GM08714 (cell line): Measurements from ENCODE around the gene EME2.

Experiments
- H3K4me3 ChIP-seq: fragments of 200-500 bp; sonication (Bioruptor generic); 2 replicates; pipeline ENCODE4 v1.5.1; 2014; ENCODE audit warnings: mild to moderate bottlenecking, low read length, inconsistent platforms
- ZNF274 ChIP-seq: IDR thresholded peaks from 2 replicates; pipeline ENCODE4 v1.6.1; 2012; ENCODE audit warnings: mild to moderate bottlenecking, low read depth, low read length

EME2 gene

DNA sequence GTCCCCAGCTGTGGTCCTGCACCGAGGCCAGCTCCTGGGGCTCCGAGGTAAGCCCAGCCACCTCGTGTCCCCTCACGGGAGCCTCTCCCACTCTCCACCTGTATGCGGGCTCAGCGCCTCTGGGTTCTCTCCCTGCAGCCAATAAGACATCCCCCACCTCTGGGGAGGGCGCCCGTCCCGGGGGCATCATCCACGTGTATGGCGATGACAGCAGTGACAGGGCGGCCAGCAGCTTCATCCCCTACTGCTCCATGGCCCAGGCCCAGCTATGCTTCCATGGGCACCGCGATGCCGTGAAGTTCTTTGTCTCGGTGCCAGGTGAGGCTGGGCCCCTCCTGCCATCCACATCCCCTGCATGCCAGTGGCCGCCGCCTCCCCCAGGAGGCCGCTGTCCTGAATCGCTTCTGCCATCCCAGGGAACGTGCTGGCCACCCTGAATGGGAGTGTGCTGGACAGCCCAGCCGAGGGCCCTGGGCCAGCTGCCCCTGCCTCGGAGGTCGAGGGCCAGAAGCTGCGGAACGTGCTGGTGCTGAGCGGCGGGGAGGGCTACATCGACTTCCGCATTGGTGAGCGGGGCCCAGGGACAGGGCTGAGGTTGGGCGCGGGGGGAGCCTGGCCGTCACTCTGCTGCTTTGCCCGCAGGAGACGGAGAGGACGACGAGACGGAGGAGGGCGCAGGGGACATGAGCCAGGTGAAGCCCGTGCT lies 4.4 kb upstream of the EME2 start:
- no peak for TF ChIP-seq ZNF274
- H3K4me3 ChIP-seq, result no peak overlapping the region

DNA sequence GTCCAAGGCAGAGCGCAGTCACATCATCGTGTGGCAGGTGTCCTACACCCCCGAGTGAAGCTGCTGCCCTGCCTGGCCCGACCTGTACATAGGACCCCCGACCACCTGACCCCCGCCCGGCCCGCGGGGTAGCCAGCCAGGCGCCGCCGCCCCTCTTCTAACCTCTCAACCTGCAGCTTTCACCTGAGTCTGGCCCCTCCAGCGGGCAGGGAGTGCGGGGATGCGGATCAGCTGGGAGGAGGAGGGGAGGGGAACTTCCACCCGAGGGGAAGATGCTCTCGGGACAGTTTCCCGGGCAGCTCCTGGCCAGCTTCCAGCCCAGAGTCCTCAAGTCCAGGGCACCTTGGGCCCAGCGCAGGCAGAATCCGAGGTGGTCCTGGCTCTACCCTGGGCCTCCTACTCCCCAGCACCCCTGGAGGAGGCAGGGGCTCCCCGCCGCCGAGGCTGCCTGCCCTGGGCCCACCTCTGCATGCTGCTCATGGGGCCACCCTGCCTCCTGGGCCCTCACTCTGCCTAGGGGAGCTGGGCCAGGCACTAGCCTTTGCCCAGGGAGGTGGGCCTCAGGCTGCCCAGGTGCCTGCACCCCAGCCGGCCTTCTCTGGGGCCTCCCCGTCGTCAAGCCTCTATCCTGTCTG lies 3.7 kb upstream of the EME2 start:
- no peak for TF ChIP-seq ZNF274
- H3K4me3 ChIP-seq, result no peak overlapping the region

DNA sequence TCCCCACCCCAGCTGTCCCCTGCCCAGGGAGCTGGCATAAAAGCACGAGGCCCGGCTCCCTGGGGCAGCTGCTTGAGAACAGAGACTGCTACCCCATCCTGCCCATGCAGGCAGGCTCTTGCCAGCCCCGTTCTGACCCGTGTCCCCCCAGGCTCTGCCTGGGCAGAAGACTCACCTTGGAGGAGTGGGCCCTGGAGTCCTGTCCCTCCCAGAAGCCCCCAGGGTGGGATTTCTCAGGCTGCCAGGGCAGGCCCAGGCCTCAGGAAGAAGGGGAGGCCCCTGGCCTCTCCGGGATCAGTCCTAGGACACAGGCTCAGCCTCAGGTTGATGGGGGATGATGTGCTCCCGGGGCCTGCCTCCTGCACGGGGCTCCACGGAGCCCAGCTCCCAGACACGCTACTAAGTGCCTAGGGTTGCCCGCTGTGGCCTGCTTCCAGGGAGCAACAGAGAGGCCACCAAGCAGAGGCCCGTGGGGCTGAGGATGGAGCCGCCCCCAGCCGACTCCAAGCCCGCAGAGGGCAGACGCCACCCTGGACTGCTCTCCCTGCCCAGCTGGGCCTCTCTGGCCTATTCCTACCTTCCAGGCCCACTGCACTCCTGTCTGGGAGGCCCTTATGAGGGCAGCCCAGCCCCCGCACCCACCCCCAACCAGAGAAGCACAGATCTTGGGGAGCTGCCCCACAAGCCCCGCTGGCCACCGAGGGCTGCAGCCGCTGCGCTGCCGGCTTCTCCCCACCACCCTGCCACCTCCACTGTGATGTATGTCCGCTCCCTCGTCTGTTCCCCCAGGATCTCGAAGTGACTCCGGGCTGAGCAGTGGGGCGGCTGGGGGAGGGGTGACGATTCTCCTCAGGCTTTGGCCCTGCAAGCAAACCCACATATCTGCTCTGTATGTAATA lies 3.0 kb upstream of the EME2 start:
- H3K4me3 ChIP-seq, result no peak overlapping the region; the same call in 1 of the 2 replicates

DNA sequence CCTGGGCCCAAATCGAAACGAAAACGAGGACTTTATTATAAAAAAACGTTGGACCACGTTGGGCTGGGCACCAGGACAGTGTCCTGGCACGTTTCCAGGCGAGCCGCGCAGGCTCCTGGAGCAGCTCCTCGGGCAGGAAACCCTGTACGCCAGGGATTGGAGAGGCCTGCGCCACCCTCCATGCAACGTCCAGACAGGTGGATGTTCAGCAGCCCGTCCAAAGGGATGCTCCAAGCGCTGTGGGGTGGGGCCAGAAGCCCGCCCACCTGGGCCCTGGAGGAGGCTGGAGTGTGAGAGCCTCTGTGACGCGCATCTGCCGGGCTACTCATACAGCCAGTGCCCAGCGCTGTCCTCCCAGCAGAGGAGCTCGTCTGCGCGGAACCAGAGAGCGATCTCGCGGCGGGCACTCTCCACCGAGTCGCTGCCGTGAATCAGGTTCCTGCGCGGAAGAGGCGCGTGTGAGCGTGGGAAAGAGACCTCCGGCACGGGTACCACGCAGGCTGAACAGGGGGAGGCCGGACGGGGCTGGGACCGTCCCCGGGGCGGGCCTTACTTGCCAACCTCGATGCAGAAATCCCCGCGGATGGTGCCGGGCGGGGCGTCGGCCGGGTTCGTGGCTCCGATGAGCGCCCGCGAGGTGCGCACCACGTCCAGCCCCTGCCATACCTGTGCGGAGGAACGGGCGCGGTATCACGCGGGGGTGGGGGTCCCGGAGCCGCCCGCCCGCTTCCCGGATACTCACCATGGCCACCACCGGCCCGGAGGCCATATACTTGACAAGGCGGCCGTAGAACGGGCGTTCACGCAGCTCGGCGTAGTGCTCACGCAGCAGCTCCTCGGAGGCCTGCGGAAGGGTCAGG lies 2.1 kb upstream of the EME2 start:
- TF ChIP-seq ZNF274, result no peak
- peak overlapping the region; percentile 81 for H3K4me3 ChIP-seq

More for the DNA sequence above, 3.0 kb upstream of the EME2 start:
- no peak for TF ChIP-seq ZNF274

DNA sequence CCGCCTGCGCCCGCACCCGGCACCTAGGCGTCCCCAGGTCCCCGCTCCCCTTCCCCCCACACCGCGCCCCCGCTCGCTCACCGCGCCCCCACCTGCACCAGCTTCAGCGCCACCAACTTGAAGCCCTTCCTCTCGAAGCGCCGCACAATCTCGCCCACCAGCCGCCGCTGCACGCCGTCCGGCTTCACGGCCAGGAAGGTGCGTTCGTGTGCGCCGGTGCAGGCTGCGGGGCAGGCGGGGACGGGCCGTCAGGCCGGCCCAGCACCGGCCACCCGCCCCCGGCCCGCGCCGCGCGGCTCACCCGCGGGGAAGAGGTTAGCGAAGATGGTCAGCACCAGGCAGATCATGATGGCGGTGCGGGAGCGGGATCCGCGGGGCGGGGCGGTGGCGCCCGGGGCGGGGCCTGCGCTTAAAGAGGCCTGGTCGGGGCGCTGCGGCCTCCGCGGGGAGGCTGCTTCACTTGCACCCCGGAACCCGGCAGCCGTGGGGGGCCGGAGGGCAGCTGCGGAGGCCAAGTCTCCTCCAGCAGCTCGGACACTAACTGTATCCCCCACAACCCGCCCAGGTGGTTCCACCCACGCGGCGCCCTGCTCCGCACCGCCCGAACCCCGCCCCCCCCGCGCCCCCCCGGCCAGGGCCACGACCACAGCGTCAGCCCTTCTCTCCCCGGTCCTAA lies 1.3 kb upstream of the EME2 start, which contains the start of gene NME3:
Gene NME3 (minus strand): TSS at position 356 of the 676 bp plus-strand sequence. CDS start 9 bp downstream, at position 347.
- no peak for TF ChIP-seq ZNF274
- H3K4me3 ChIP-seq, result peak within 1 kb of the TSS; percentile 81

DNA sequence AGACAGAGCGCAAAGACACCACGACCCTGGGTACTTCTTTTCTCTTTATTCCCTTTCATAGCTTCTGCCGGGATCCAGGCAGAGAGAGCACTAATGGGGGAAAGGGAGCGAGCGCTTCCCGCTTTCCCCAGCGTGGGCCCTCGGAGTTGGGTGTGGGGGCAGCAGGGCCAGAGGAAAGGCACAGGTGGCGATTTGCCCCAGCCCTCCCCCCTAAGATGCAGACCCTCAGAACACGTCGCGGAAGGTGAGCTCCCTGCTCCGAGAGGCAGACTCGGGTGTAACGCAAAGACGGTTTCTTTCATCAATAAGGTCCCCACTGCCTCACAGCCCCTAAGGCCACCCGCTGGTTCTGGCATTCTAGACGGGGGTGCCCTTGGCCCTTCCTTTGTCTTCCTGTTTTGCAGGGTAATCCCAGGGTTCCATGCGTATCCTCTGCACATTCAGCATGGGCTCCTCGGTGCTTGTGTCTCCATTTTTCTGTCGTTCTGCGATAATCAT lies 697 bp upstream of the EME2 start:
- TF ChIP-seq ZNF274, result no peak
- H3K4me3 ChIP-seq, result peak overlapping the region; percentile 81

DNA sequence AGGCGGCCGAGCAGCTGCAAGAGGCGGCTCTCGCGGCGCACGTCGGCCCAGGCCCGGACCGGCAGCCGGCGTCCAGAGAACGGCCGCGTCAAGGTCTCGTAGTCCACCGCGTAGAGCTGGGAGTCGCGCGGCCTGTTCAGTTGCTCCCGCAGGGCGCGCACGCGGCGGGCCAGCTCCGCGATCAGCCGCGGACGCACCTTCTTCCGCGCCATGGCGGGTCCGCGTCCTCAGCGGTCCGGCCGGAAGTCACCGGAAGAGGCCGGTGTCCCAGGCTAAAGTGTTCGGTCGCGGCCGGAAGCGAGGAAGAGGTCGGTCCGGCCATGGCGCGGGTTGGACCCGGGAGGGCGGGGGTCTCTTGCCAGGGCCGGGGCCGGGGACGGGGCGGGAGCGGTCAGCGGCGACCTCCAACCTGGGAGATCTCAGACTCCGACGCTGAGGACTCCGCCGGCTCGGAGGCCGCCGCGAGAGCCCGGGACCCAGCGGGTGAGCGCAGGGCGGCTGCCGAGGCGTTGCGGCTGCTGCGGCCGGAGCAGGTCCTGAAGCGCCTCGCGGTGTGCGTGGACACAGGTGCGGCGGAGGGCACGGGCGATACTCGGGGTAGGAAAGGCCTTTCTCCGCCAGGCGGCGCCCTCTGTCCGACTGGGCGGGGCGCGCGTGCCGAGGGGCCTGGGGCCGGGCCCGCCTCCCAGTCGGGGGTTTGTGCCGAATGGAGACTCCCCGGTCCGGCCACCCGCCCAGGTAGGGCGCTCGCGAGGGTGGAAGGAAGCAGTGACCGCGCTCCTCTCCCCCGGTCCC lies 495 bp downstream of the EME2 start, which contains the start of gene MRPS34:
Gene MRPS34 (minus strand): TSS at position 227 of the 795 bp plus-strand sequence. CDS start 15 bp downstream, at position 212.
- no peak for TF ChIP-seq ZNF274
- peak within 1 kb of the TSS; percentile 81 for H3K4me3 ChIP-seq

DNA sequence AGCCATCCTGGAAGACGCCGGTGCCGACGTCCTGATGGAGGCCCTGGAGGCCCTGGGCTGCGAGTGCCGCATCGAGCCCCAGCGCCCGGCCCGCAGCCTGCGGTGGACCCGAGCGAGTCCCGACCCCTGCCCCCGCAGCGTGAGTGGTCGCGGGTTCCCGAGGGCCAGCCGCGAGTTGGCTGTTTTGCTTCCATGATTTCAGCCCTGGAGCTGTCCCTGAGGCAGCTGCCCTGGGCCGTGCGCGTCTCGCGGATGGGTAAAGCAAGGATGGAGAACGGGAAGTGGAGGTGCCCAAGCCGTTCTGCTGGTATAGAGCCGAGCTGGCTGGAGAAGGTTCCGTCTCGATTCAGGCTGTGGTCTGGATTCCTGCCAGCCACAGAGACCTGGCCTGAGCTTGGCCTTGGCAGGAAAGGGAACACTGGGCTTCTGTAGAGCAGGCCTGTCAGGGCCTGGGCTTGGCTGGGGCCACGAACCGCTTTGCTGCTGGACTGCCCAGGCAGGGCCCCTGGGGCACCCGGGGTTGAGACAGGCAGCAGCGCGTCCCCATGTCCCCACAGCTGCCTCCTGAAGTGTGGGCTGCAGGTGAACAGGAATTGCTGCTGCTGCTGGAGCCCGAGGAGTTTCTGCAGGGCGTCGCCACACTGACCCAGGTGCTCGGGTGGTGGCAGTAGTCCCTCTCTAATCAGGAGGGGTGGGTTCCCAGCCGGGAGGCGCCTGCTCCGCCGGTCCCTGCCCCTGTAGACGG lies 1.3 kb downstream of the EME2 start:
- H3K4me3 ChIP-seq, result peak overlapping the region; percentile 81; the same call in 1 of the 2 replicates
- TF ChIP-seq ZNF274, result no peak

DNA sequence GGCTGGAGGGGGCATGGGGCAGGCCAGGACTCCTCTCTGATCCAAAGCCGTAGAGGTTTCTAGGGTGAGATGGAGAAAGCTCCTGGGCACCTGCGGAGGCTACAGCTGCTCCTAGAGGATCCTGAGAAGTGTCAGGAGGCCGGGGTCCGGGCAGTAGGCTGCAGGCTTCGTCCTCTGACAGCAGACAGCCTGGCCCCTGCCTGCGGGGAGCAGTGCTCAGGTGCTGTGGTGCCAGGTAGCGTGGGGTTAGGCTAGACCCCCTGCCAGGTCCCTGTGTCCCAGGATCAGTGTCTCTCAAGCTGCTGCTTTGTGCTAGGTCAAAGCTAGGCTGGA lies 1.8 kb downstream of the EME2 start:
- H3K4me3 ChIP-seq, result peak overlapping the region; percentile 81; the same call in 1 of the 2 replicates
- TF ChIP-seq ZNF274, result no peak

DNA sequence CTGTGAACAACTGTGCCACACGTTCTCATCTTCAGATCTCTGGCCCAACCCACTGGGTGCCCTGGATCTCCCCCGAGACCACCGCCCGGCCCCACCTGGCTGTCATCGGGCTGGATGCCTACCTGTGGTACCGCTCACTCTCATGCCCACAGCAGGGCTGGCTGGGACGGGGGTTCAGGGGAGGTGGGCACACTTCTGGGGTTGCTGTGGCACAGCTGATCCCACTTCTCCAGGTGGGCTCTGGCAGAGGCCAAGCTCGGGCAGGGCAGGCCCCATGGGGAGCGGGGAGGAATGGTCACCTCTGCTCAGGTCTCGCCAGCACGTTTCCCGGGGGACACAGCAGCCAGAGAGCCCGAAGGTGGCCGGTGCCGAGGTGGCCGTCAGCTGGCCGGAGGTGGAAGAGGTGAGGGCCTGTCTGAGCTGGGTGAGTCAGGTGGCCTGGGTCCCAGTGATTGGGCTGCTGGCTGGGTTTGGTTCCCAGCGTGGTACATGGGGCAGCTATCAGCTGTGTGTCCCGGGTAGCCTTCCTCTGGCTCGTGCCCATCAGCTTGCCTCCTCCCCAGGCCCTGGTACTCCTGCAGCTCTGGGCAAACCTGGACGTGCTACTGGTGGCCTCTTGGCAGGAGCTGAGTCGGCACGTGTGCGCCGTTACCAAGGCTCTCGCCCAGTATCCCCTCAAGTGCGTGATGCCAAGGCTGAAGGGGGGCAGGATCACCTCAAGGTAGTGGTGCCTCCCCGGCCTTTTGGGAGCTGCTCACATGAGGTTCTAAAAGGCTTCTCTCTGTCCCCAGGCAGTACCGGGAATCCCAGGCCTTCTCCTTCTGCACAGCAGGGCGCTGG lies 2.6 kb downstream of the EME2 start:
- TF ChIP-seq ZNF274, result no peak
- no peak overlapping the region for H3K4me3 ChIP-seq
